ENCODE data around the gene HDLBP.
"Not testable (repeated sequence)": the region's sequence is repeated elsewhere in the genome, so short reads cannot be mapped to it uniquely, and the experiment has no call there.

The HDLBP gene

DNA sequence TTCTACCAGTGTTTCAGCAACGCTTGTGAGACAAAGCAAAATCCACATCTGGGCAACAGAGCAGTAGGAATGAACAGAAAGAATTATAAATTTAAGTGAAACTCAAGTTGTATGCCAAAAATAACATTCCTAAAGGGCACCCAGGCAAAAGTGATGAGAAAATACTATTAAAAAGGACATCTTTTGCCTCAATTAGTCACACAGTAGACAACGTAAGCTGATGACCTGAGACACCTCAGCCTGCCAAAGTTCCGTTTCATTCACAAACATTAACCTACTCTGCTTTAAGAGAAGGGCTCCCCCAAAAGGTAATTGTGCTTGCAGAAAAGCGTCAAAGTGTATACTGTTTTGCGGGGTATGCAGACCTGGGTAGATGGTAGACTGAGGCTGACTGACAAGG is 7.2 kb downstream of the HDLBP start:
- DNase-seq (ENCODE audit: low read depth in 2 of 2), result no peak

DNA sequence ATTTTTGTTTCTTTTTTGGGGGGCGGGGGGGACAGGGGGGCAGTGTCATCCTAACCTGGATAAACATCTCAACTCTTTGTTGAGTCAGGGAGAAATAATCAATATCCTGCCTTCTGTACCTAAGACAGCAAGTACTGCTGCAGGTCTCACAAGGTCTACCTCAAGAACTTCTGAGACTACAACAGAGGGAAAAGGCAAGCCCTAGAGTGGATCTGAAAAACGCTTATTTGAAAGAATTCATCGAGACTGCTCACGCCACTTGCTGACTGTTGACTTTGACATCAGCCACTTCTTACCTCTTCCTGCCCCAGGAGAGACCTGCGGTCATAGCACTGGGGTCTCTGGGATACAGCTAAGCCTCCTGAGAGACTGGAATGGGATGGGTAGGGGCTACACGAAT is 8.4 kb downstream of the HDLBP start:
- no peak for DNase-seq (ENCODE audit: low read depth in 2 of 2)

DNA sequence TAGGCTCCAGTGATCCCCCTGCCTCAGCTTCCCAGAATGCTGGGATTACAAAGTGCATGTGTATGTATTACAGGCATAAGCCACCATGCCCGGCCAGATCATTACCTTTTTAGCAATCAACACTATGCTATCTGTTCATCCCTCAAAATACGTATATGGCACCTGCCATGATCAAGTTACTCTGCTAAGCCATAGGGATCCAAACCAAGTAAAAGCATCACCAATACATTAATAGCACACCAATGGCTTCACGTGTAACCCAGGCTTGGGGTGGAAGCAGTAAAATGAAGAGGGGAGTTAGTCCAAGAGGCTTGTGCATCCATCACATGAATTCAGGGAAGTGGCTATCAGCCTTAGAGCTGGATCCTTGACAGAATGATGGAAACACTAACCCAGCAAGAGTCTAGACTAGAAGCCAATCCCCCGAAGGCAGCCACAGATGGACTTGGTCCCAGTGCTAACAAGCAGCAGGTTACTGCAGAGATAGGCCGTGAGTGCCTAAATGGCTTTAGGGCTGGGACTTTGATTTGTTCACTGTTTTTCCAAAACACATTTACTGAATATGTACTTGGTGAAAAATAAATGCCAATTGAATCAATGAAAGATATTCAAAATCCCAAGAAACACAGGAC is 11.3 kb downstream of the HDLBP start:
- DNase-seq (ENCODE audit: low read depth in 2 of 2), result no peak

DNA sequence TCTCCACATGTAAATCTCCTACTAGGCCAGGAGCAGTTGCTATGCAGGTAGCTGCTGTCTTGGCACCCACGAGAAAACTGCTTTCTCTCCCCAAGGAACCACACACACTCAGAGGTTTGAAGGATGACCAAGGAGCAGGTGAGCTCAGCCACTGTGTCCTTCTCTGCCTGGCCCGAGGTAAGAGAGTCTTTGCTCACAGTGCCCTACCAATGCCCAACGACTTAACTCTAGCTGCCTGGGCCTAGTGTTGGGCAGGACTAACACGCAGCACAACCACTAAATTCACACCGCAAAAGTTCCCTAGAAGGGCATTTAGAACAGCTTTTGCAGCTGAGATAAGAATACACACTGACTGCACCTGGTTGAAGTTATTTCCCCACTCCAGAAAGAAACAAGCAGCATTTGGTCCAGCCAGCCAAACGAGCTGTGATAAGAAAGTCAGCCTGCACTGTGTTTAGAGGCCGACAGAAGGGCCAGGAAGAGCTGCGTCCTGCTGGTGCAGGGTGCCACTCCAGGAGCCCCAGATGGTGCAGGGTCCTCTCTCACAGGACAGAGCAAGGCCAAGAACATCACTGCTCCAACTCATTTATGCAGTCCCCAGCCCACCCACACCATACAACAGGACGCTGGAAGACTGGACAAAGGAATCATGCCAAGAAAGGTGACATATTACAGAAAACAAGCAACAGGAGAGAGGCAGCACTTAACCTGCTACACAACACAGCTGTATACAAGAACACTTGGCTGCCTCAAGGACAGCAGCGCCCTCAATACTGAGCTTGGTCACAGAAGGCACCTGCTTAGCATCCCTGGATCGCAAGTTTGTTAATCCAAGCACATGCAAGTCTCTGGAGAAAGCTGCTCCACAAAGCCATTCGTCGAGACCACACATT is 12.5 kb downstream of the HDLBP start:
- DNase-seq (ENCODE audit: low read depth in 2 of 2), result no peak

DNA sequence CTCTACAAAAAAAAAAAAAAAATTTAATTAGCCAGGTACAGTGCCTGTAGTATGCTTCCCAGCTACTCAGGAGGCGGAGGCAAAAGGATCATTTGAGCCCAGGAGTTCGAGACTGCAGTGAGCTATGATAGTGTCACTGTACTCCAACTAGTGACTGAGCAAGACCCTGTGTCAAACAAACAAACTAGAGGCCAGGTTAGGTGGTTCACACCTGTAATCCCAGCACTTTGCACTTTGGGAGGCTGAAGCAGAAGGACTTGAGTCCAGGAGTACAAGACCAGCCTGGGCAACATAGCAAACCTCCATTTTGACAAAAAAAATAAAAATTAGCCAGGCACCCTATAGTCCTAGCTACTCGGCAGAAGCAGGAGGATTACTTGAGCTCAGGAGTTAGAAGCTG is 13.4 kb downstream of the HDLBP start:
- no peak for DNase-seq (ENCODE audit: low read depth in 2 of 2)

DNA sequence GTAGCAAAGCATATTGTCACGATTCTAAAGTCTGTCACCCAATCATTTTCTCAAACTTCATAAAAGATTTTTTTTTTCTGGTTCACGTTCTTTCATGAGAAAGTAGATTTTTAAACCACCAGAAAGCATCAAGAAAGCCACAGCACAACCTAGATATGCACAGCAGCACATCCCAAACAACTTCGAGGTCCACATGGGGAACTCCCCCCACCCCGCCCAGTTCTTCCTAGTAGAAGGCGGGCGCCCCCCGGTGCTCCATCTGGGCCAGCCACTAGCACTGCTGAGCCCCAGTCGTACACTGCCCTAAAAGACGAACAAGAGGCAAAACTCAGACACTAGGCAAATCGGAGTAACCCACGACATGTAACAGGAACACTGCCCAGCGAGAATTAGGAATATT is 15.5 kb downstream of the HDLBP start:
- no peak for DNase-seq (ENCODE audit: low read depth in 2 of 2)

DNA sequence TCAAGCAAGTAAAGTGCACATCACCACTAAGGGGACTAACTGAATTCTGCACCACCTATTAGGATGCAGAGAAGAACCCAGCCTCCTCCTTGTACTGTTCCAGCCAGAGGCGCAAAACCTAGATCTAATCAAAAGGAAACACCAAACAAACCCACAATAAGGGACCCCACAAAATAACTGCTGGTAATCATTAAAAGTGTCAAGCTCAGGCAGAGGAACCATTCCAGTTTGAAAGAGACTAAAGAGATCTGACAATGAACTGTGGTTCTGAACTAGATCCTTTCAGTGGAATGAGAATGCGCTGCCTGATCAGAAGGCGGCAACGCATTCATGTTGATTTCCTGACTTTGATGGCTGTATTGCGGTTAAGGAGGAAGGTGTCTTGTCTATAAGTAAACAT is 16.8 kb downstream of the HDLBP start:
- no peak for DNase-seq (ENCODE audit: low read depth in 2 of 2)

DNA sequence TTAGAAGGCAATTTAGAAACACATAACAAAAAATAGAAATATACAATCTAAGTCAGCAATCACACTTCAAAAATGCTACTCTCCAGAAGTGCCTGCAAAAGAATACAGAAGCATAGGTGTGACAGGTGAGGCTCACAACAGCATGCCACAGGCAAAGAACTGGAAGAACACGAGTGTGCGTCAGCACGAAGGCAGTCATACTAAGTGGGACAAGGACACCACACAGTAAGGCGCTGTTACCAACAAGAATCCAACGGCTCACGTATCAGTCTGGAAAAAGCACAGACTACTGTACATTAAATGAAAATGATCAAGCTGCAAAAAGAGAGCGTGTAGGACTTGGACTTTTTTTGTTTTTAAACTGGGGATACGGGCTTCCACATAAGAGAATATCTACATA is 18.7 kb downstream of the HDLBP start:
- DNase-seq (ENCODE audit: low read depth in 2 of 2), result no peak

DNA sequence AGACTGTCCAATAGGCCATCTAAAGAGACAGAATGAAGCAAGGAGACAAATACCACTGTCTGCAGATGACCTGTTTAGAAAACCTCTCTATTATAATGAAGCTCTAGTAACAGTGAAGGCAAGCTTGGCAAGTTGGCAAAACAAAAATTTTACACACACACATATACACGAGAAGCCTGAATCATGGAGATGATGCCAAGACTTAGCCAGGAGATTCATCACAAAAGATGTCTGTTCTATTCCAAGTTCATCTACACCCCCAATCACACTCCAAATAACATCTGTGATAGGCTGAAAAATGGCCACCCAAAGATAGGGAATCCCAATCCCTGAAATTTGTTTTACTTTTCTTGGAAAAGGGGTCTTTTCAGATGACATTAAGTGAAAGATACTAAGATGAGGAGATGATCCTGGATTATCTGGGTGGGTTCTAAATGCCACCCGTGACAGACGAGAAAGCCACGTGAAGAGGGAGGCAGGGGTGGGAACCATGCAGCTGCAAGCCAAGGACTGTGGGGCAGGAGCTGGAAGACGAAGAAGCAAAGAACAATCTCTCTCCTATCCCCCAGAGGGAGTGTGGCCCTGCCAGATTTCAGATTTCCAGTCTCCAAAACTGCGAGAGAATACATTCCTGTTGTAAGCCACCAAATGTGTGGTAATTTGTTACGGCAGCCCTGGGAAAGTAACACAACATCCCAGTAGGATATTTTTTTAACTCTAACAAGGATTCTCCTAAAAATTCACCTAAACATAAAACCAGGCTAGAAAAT is 20.0 kb downstream of the HDLBP start:
- DNase-seq (ENCODE audit: low read depth in 2 of 2), result no peak

DNA sequence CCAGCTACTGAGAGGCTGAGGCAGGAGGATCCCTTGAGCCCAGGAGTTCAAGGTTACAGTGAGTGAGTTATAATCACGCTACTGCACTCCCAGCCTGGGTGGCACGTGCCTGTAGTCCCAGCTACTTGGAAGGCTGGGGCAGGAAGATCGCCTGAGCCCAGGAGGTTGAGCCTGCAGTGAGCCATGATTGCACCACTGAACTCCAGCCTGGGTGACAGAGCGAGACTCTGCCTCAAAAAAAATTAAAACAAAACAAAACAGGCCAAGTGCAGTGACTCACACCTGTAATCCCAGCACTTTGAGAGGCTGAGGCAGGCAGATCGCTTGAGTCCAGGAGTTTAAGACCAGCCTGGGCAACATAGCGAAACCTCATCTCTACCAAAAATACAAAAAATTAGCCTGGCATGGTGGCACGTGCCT is 22.1 kb downstream of the HDLBP start:
- not testable (repeated sequence) for DNase-seq (ENCODE audit: low read depth in 2 of 2)

DNA sequence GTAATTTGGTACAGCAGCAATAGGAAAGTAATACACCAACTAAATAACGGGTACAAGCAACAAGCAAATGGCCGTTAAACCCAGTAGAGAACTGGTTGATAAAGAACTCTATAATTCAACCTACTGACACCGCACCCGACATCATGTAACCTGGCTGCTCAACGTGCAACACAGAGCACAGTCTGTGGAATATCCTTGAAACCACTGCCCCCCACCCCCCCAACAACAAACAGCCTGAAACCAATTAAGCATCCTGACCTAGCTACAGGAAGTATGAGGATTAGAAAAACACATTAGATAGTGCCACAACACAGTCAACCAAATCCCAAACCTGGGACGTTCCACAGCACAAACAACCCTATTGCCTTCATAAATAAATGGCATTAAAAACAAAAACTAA is 23.5 kb downstream of the HDLBP start:
- DNase-seq (ENCODE audit: low read depth in 2 of 2), result no peak

DNA sequence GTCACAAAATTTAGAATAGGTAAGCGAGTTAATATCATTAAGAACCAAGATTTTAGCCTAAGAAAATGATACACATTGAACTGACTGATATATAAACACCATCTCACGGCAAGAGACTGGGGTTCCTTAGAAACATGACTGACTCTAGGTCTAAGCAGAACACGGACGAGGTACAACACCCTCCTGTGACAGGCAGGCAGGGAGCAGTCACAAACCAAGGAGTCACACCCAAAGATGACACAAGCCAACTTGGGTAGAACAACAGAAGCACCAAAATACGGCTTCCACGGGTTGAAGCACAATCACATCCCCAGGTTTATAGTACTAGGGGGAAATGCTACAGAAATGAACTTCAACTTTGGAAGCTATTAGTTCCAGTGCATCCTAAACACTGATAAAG is 24.3 kb downstream of the HDLBP start:
- no peak for DNase-seq (ENCODE audit: low read depth in 2 of 2)

DNA sequence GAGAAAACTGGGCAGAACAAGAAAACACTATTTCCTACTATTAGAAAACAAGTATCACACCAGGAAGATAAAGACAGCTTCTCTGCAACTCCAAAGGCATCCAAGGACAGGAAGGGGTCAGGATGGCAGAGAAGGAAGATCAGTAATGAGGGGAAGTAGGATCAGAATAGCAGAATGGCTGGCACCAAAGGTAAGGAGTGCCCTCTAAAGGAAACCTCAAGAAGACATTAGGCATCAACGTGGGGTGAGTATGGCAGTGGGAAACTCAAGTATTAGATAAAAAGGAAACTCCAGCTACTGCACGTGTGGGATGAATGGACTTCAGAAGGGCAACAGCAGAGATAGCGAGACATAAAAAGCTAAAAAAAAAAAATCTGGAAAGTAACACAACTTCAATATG is 25.9 kb downstream of the HDLBP start:
- no peak for DNase-seq (ENCODE audit: low read depth in 2 of 2)

DNA sequence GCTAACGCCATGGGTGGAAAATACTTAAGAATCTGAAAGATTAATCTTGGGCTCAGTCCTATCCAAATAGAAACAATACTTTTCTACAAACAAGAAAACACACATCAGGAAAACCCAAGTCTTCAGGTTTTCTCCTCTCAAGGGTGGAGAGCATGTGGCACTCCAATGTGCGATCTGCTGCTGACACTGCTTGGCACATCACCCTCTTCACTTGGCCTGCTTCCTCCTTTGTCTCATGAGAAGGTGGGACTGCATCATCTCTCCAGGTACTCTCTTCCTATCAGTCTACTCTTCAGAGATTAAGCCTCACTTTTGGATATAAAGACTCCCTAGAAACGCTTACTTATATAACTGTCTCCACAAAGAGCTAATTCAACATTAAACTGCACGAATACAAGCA is 26.4 kb downstream of the HDLBP start:
- DNase-seq (ENCODE audit: low read depth in 2 of 2), result no peak

DNA sequence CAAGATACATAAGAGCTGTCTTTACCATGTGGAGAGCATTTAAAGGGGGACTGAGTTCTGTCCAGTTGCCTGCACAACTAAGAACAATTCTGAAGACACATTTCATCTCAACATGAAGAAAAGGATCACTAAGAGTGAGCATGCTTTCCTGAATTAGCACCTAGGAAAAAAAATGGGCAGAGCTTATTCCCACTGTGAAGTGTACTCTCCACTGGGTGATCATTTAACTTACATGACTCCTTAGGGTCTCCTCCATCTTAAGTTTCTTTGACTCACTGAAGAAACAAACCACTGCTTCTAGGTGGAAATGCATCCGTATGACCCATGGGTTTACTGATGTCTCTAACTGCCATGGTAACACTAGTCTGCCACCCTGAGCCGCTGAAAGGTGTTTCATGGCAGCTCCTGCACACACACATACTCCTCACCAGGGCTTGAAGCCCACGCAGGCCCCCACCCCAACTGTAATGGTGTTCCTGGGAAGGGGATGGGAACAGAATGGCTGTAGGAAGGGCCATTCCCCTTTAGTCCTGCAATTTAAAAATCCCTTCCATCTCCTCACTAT is 27.1 kb downstream of the HDLBP start:
- no peak for DNase-seq (ENCODE audit: low read depth in 2 of 2)

DNA sequence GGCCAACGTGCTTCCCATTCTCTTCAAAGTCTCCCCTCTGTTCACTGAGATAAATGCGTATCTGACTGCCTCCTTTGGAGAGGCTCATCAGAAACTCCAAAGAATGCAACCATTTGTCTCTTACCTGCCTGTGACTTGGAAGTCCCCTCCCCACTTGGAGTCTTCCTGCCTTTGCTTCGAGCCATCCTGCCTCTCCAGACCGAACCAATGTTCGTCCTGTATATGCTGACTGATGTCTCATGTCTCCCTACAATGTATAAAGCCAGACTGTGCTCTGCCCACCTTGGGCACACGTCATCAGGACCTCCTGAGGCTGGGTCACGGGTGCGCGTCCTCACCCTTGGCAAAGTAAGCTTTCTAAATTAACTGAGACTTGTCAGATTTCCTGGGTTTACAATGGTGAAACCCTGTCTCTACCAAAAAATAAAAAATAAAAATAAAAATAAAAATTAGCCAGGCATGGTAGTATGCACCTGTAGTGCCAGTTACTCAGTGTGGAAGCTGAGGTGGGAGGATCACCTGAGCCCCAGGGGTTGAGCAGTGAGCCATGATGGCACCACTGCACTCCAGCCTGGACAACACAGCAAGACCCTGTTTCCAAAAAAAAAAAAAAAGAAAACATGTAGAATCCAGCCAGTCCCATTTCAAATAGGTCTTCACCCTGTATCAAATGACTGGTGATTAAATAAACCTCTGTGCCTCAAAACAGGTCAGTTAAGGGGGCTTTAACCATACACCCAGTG is 29.0 kb downstream of the HDLBP start:
- DNase-seq (ENCODE audit: low read depth in 2 of 2), result no peak

DNA sequence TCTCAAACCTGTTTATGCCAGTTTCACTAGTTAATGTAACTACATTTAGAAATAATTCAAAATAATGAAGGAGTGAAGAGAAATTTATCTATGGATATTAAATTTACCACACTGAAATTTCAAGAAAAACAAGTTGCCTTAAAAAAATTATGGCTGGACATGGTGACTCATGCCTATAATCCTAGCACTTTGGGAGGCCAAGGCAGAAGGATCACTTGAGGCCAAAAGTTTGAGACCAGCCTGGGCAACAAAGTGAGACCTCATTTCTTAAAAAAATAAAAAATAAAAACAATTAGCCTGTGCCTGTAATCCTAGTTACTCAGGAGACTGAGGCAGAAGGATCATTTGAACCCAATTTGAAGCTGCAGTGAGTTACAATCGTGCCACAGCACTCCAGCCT is 29.9 kb downstream of the HDLBP start:
- no peak for DNase-seq (ENCODE audit: low read depth in 2 of 2)

DNA sequence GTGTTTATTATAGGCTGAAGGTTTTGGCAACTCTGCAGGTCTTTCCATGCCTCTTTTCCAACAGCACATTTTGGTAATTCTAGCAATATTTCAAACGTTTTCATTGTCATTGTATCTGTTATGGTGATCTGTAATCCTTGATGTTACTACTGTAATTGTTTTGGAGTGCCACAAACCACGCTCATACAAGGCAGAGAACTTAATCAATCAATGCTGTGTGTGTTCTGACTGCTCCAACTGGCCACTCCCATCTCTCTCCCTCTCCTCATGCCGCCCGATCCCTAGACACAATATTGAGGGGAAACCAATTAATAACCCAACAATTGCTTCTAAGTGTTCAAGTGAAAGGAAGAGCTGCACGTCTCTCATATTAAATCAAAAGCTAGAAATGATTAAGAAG is 32.9 kb downstream of the HDLBP start:
- no peak for DNase-seq (ENCODE audit: low read depth in 2 of 2)

DNA sequence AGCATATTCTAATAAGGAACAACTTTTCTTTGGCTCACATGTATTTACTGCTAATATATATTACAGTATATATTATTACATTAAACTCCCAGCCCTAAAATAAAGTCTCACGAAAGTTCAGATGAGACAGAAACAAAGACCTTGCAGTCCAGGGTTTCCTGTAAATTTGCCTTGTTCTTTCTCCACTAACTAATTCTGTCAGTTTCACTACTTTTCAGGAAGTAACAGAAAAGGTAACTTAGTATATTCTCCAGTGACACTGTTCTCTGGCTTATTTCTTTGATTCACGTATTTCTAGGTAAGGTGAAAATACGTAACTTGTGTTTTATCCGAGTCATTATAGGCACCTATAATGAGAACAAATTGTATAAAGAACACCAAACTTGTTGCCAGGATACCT is 35.2 kb downstream of the HDLBP start:
- DNase-seq (ENCODE audit: low read depth in 2 of 2), result no peak

DNA sequence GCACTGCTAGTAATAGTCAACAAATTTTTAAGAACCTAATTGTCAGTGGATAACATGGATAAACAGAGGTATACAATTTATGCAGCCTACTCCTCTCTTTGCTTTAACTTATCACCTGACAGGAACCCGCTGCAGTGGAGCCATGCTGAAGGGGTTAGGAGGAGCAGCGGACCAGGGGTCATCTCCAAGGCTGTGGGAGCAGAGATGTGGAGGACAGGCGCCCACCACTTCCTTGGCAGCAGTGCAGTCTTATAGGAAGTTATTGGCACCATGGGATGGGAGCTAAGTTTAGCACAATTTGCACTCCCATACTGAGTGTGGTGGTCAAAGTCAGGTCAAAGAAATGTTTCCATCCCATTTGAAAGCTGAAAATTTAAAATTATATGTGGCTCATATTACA is 35.6 kb downstream of the HDLBP start:
- DNase-seq (ENCODE audit: low read depth in 2 of 2), result no peak

DNA sequence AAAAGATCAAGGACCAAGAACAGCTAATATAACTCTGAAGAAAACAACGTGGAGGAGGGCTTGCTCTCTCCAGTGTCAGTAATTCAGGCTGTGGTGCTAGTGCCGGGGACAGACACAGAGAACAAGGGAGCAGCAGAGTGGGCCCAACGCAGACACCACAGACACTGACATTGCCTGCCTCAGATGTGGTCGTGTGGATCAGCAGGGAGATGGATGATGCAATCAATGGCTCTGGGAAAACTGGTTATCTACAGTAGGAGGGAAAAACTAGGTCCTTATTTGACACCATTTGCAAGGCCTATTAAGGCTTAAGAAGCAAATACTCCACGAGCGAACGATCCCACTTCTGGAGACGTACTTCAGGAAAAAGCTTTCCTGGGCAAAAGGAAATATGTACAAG is 36.1 kb downstream of the HDLBP start:
- DNase-seq (ENCODE audit: low read depth in 2 of 2), result no peak

DNA sequence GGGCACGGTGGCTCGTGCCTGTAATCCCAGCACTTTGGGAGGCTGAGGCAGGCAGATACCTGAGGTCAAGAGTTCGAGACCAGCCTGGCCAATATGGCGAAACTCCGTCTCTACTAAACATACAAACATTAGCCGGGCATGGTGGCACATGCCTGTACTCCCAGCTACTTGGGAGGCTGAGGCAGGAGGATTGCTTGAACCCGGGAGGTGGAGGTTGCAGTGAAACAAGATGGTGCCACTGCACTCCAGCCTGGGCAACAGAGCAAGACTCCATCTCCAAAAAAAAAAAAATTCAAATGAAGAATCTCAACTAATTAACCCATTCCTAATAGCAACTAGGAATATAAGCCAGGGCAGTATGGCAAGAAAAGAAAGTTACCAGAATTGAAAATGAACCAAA is 37.2 kb downstream of the HDLBP start:
- not testable (repeated sequence) for DNase-seq (ENCODE audit: low read depth in 2 of 2)

Measured in activated CD8-positive, alpha-beta memory T cell treated with anti-CD3 and anti-CD28 coated beads for 4 hours (primary cell).